Spleen (tissue), 7 donors: ENCODE data around the gene KDM4B.

ENCODE experiments used
- CTCF ChIP-seq, 11 experiments: fragments of 200-600 bp in 7 of 11; fragments of 450-650 bp in 4 of 11; sonication (generic) in 4 of 11; IDR thresholded peaks in 8 of 11; conservative IDR thresholded peaks in 3 of 11; 1 replicate in 7 of 11; 2 replicates in 4 of 11; pipeline versions ENCODE4 v1.4.0 to v1.8.0; 2016 to 2021; ENCODE audit warnings: antibody characterized with exemption in 11 of 11, inconsistent platforms in 4 of 11, mild to moderate bottlenecking in 1 of 11
- POLR2A ChIP-seq, 3 donors: fragments of 450-650 bp; IDR thresholded peaks; one replicate each; pipeline ENCODE4 v1.5.1; 2017; ENCODE audit warnings: antibody characterized with exemption in 3 of 3, mild to moderate bottlenecking in 1 of 3
- POLR2AphosphoS5 ChIP-seq, 3 donors: sonication (generic); formaldehyde crosslinking; IDR thresholded peaks; one replicate each; pipeline ENCODE4 v1.5.1; 2017; ENCODE audit warnings: antibody characterized with exemption in 3 of 3
- donor health status: DM: no; HTN: no; CAD: no; lungs with moderate emphysema.
- donor health status: DM: no; HTN: no; CAD: no.
- donor health status: DM: no; HTN: no; CAD: no.

GRCh38 chr19:5093297-5093928, 124.5 kb downstream of the KDM4B start:
- TF ChIP-seq POLR2AphosphoS5 (IDR thresholded peaks at IDR 0.05) = peak in 1 of 3 donors; percentile 21
- no peak for TF ChIP-seq CTCF (IDR thresholded peaks at IDR 0.05 in 8 of 11, conservative IDR thresholded peaks at IDR 0.05 in 3 of 11)
- no peak for TF ChIP-seq POLR2A (IDR thresholded peaks at IDR 0.05)
